CD4-positive, alpha-beta memory T cell (primary cell): ENCODE measurements around the gene ADSS1. TPM values are rescaled to one million over a fixed set of nuclear protein-coding genes. Genes with fewer than 3 reads are reported as not detected.

ENCODE experiments used
- CTCF ChIA-PET: fragments of 350-600 bp; sonication (Branson Sonifier 250); formaldehyde crosslinking; loops from one replicate; lab custom pipeline; 2021; ENCODE audit warnings: inconsistent platforms; ENCODE audit not compliant: partially characterized antibody; lab: Charles Lee
- POLR2A ChIA-PET: fragments of 350-600 bp; sonication (Branson Sonifier 250); formaldehyde crosslinking; loops from one replicate; lab custom pipeline; 2021; ENCODE audit not compliant: partially characterized antibody; lab: Charles Lee
- DNase-seq, 5 donors: peaks; one replicate each; pipeline versions ENCODE4 v3.0.0 to v3.0.0-alpha.2; 2020 to 2022; ENCODE audit warnings: mixed read lengths in 1 of 5
- H3K27ac ChIP-seq: one replicate; pipeline ENCODE4 v1.7.0; 2013; ENCODE audit warnings: low read depth, low read length
- H3K27me3 ChIP-seq: 2 replicates; pipeline ENCODE4 v1.7.0; 2013; ENCODE audit warnings: mild to moderate bottlenecking, low read length, moderate library complexity; ENCODE audit not compliant: insufficient read depth
- H3K36me3 ChIP-seq: 2 replicates; pipeline ENCODE4 v1.7.0; 2013; ENCODE audit warnings: mild to moderate bottlenecking, low read length, moderate library complexity; ENCODE audit not compliant: insufficient read depth
- H3K4me1 ChIP-seq: 2 replicates; pipeline ENCODE4 v1.7.0; 2013; ENCODE audit warnings: mild to moderate bottlenecking, low read length, moderate library complexity; ENCODE audit not compliant: insufficient read depth
- H3K4me3 ChIP-seq, 2 donors: one replicate each; pipeline ENCODE4 v1.7.0; 2013; ENCODE audit warnings: low read length in 2 of 2, mild to moderate bottlenecking in 1 of 2
- H3K9me3 ChIP-seq, 2 donors: one replicate each; pipeline ENCODE4 v1.7.0; 2013; ENCODE audit warnings: low read length in 2 of 2, control low read depth in 1 of 2; ENCODE audit not compliant: control insufficient read depth in 1 of 2
- H3K27ac Mint-ChIP-seq, 7 donors: one replicate each; pipeline ENCODE4 v1.8.0; 2020 to 2021; ENCODE audit warnings: mixed read lengths in 7 of 7, mild to moderate bottlenecking in 6 of 7, inconsistent platforms in 3 of 7, moderate library complexity in 3 of 7
- H3K27me3 Mint-ChIP-seq, 2 donors: one replicate each; pipeline ENCODE4 v1.8.0; 2020 to 2021; ENCODE audit warnings: mixed read lengths in 2 of 2
- H3K36me3 Mint-ChIP-seq, 2 donors: one replicate each; pipeline ENCODE4 v1.8.0; 2020 to 2021; ENCODE audit warnings: mixed read lengths in 2 of 2, inconsistent platforms in 1 of 2, mild to moderate bottlenecking in 1 of 2
- H3K4me1 Mint-ChIP-seq, 4 donors: one replicate each; pipeline ENCODE4 v1.8.0; 2020 to 2021; ENCODE audit warnings: mixed read lengths in 4 of 4, mild to moderate bottlenecking in 1 of 4
- H3K4me3 Mint-ChIP-seq, 8 donors: one replicate each; pipeline ENCODE4 v1.8.0; 2020 to 2021; ENCODE audit warnings: mixed read lengths in 8 of 8, mild to moderate bottlenecking in 7 of 8, moderate library complexity in 6 of 8, inconsistent platforms in 3 of 8
- H3K9me3 Mint-ChIP-seq, 8 donors: one replicate each; pipeline ENCODE4 v1.8.0; 2020 to 2021; ENCODE audit warnings: mixed read lengths in 8 of 8, mild to moderate bottlenecking in 5 of 8, inconsistent platforms in 3 of 8, moderate library complexity in 1 of 8
- intact Hi-C: fragments of 100-400 bp; cut with micrococcal nuclease; formaldehyde crosslinking; loops from one replicate; pipeline ENCODE4 v1.15.1; 2023
- polyA plus RNA-seq, 2 donors: library from polyadenylated mRNA; unstranded; fragments of 300-500 nt; fragmentation: Illumina TruSeq; gene quantifications; one replicate each; pipeline ENCODE4 v1.2.3, GENCODE V29; 2021
- total RNA-seq, 2 experiments: library from RNA; stranded (reverse); gene quantifications; one replicate each; pipeline ENCODE4 v1.2.3, GENCODE V29; 2021

ADSS1 gene
- total and polyA plus RNA-seq, 4 experiments from 2014 or later = 0.16 to 1.8 (median 1.5) TPM

- Histone ChIP-seq H3K36me3 (no peaks in the 10 kb centered on the region), H3K27me3 (no peaks in the 10 kb centered on the region), H3K4me3 (no peak overlapping the region), H3K27ac (no peak overlapping the region), H3K9me3 (no peaks in the 10 kb centered on the region), H3K4me1 (peaks cover 5% of the 10 kb centered on the region)
- CTCF ChIA-PET = interaction anchor here (5.9 kb wide), 1 partner anchor 38 kb away, joined by 36 read pairs; no protein-coding TSS in a partner anchor
- Mint-ChIP-seq H3K36me3 (peaks cover 0 to 22% of the 10 kb centered on the region in 2 donors), H3K27me3 (no peaks in the 10 kb centered on the region), H3K4me3 (no peak overlapping the region), H3K27ac (no peak overlapping the region), H3K4me1 (peaks cover 1 to 5% (median 3%) of the 10 kb centered on the region in 4 donors), H3K9me3 (no peaks in the 10 kb centered on the region)
- POLR2A ChIA-PET = no interaction called here
- intact Hi-C loops = no loop called here
- DNase-seq = no peak
Measured at GRCh38 chr14:104704252-104704651, 19.8 kb upstream of the ADSS1 start.

DNA sequence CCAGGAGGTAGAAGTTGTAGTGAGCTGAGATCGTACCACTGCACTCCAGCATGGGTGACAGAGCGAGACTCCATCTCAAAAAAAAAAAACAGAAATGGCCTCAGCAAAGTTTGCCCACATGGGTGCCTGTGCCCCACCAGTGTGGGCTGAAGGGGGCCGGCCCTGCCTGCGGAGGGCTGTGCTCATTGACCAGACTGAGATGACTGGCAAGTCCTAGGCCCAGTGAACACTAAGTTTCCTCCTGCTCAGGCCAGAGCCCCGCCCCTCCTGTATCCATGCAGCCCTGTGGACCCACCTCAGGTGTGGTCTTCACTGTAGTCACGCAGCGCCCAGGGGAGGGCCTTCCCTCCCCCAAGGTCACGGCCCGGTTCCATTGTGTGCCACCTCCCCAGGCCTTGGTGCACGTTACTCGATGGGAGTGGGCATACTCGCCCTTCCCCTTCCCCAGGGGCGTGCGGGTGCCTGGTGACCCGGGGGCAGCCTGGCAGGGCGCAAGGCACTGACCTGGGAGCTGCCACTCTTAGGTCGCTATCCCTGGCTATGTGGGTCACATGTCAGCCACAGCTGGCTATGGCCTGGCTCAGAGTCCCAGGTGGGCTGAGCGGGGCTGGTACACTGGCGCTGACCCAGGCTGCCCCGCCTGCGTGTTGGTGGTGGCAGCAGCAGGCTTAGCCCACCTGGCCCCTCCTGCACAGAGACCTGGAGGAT, 18.5 kb upstream of the ADSS1 start:
- no peaks in the 10 kb centered on the region for H3K27me3 Mint-ChIP-seq
- peaks cover 1 to 5% (median 3%) of the 10 kb centered on the region in 4 donors for H3K4me1 Mint-ChIP-seq
- H3K4me1 ChIP-seq = peaks cover 5% of the 10 kb centered on the region
- H3K9me3 ChIP-seq = no peaks in the 10 kb centered on the region
- DNase-seq = no peak
- H3K27me3 ChIP-seq = no peaks in the 10 kb centered on the region
- no peak overlapping the region for H3K4me3 Mint-ChIP-seq
- ChIA-PET POLR2A (interaction anchor here (1.6 to 2.5 kb wide), 3 partner anchors 9 to 40 kb away, joined by 4 to 9 read pairs (median 5); no protein-coding TSS in a partner anchor), CTCF (interaction anchor here (1.0 to 5.9 kb wide), 3 partner anchors 11 to 40 kb away, joined by 3 to 36 read pairs (median 5); no protein-coding TSS in a partner anchor)
- peaks cover 0 to 24% of the 10 kb centered on the region in 2 donors for H3K36me3 Mint-ChIP-seq
- intact Hi-C loops = no loop called here
- H3K27ac Mint-ChIP-seq = peak overlapping the region in 1 of 7 donors; percentile 41
- H3K9me3 Mint-ChIP-seq = no peaks in the 10 kb centered on the region
- no peak overlapping the region for H3K4me3 ChIP-seq
- H3K27ac ChIP-seq = no peak overlapping the region
- H3K36me3 ChIP-seq = no peaks in the 10 kb centered on the region

DNA sequence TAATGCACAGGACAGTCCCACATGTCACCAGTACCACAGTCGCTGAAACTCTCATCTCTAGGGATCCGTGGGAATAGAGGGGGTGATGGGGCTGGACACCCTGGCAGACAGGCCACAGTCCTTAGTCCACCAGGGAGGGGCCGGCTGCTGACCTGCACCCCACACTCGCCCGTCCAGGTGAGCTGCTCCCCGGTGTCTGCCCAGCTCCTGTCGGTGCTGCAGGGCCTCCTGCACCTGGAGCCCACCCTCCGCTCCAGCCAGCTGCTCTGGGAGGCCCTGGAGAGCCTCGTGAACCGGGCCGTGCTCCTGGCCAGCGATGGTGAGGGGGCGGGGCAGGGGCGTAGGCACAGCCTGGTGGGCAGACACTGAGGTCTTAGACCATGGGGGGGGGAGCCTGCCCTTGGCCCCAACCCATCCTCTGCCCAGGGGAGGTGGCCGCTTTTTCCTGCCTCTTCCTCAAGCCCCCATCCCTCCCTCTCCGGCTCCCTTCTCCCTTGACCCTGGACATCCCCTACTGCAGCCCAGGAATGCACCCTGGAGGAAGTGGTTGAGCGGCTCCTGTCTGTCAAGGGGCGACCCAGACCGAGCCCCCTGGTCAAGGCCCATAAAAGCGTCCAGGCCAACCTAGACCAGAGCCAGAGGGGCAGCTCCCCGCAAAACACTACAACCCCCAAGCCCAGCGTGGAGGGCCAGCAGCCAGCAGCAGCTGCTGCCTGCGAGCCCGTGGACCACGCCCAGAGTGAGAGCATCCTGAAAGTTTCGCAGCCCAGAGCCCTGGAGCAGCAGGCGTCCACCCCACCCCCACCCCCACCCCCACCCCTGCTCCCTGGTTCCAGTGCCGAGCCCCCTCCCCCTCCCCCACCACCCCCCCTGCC, 17.1 kb upstream of the ADSS1 start:
- intact Hi-C loops = no loop called here
- ChIA-PET CTCF (interaction anchor here (1.4 to 5.9 kb wide), 3 partner anchors 30 to 45 kb away, joined by 3 to 36 read pairs (median 5); no protein-coding TSS in a partner anchor), POLR2A (interaction anchor here (1.0 to 2.5 kb wide), 6 partner anchors 10 to 41 kb away, joined by 3 to 9 read pairs (median 4); partner anchors contain the start of gene ADSS1)
- no peak overlapping the region for H3K4me3 Mint-ChIP-seq
- no peaks in the 10 kb centered on the region for H3K27me3 ChIP-seq
- H3K27ac Mint-ChIP-seq = no peak overlapping the region
- peaks cover 0 to 23% of the 10 kb centered on the region in 2 donors for H3K36me3 Mint-ChIP-seq
- peaks cover 15% of the 10 kb centered on the region for H3K36me3 ChIP-seq
- H3K4me1 ChIP-seq = peaks cover 5% of the 10 kb centered on the region
- H3K9me3 Mint-ChIP-seq = no peaks in the 10 kb centered on the region
- DNase-seq = no peak
- peaks cover 1 to 5% (median 3%) of the 10 kb centered on the region in 4 donors for H3K4me1 Mint-ChIP-seq
- H3K9me3 ChIP-seq = no peaks in the 10 kb centered on the region
- H3K27me3 Mint-ChIP-seq = no peaks in the 10 kb centered on the region
- H3K4me3 ChIP-seq = no peak overlapping the region
- H3K27ac ChIP-seq = no peak overlapping the region

DNA sequence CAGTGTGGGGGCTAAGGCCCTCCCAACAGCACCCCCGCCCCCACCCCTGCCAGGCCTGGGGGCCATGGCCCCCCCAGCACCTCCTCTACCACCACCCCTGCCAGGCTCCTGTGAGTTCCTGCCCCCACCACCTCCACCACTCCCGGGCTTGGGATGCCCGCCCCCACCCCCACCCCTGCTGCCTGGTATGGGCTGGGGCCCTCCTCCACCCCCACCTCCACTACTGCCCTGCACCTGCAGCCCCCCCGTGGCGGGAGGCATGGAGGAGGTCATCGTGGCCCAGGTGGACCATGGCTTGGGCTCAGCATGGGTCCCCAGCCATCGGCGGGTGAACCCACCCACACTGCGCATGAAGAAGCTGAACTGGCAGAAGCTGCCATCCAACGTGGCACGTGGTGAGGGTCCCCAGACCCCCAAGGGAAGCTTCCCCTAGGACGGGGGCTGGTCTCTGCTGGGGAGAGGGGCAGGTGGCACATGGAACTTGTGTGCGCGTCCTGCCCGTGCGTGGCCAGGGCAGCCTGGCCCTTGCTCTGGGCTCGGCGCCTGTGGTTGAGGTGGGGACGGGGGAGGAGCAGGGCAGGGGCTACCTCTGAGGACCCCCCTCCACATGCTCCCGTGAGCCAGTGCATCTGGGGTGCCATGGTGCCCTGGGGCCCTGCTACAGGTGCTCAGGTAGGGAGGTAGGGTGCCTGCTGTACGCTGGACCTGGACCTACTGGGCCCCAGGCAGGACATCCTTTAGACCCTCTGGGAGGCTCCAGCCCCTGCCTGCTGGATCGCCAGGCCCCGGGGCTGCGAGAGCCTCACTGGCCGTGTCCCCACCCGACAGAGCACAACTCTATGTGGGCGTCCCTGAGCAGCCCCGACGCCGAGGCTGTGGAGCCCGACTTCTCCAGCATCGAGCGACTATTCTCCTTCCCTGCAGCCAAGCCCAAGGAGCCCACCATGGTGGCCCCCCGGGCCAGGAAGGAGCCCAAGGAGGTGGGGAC, 16.1 kb upstream of the ADSS1 start:
- peaks cover 1 to 5% (median 3%) of the 10 kb centered on the region in 4 donors for H3K4me1 Mint-ChIP-seq
- Histone ChIP-seq H3K36me3 (peaks cover 17% of the 10 kb centered on the region), H3K4me1 (peaks cover 5% of the 10 kb centered on the region), H3K4me3 (no peak overlapping the region), H3K9me3 (no peaks in the 10 kb centered on the region), H3K27me3 (no peaks in the 10 kb centered on the region), H3K27ac (no peak overlapping the region)
- DNase-seq = no peak
- H3K36me3 Mint-ChIP-seq = peaks cover 0 to 18% of the 10 kb centered on the region in 2 donors
- ChIA-PET CTCF (interaction anchor here (1.3 to 5.9 kb wide), 5 partner anchors 18 to 44 kb away, joined by 3 to 36 read pairs (median 8); partner anchors contain the start of gene INF2), POLR2A (interaction anchor here (1.1 to 2.4 kb wide), 4 partner anchors 12 to 42 kb away, joined by 4 to 11 read pairs (median 6); no protein-coding TSS in a partner anchor)
- H3K4me3 Mint-ChIP-seq = no peak overlapping the region
- intact Hi-C loops = loop anchor here (1.0 kb wide), 2 partner anchors 23 to 43 kb away; no protein-coding TSS in a partner anchor
- H3K27me3 Mint-ChIP-seq = no peaks in the 10 kb centered on the region
- H3K27ac Mint-ChIP-seq = no peak overlapping the region
- no peaks in the 10 kb centered on the region for H3K9me3 Mint-ChIP-seq

GRCh38 chr14:104708606-104709268, 15.3 kb upstream of the ADSS1 start:
- Mint-ChIP-seq H3K36me3 (peaks cover 0 to 18% of the 10 kb centered on the region in 2 donors), H3K27ac (peak overlapping the region in 4 of 7 donors; percentile 18 to 74 (median 34)), H3K9me3 (no peaks in the 10 kb centered on the region), H3K4me1 (peaks cover 1 to 5% (median 3%) of the 10 kb centered on the region in 4 donors), H3K27me3 (no peaks in the 10 kb centered on the region), H3K4me3 (no peak overlapping the region)
- ChIA-PET CTCF (interaction anchor here (0.8 to 2.2 kb wide), 6 partner anchors 19 to 62 kb away, joined by 4 to 28 read pairs (median 4); partner anchors contain the start of gene INF2), POLR2A (interaction anchor here (1.1 to 2.4 kb wide), 3 partner anchors 13 to 43 kb away, joined by 4 to 11 read pairs (median 6); no protein-coding TSS in a partner anchor)
- Histone ChIP-seq H3K27me3 (no peaks in the 10 kb centered on the region), H3K36me3 (peaks cover 17% of the 10 kb centered on the region), H3K4me3 (no peak overlapping the region), H3K27ac (no peak overlapping the region), H3K4me1 (peaks cover 5% of the 10 kb centered on the region), H3K9me3 (no peaks in the 10 kb centered on the region)
- intact Hi-C loops = loop anchor here (1.0 kb wide), 2 partner anchors 23 to 43 kb away; no protein-coding TSS in a partner anchor
- DNase-seq = peak; percentile 62 to 76 (median 67)
